GM12875 (cell line): Measurements from ENCODE around the gene RMP24.

Experiments used
- H3K4me3 ChIP-seq: one replicate; pipeline ENCODE4 v1.5.1; 2011; ENCODE audit warnings: low read depth, low read length, control low read depth
- CTCF ChIP-seq: IDR thresholded peaks from 2 replicates; pipeline ENCODE4 v1.5.1; 2011; ENCODE audit warnings: low read depth, mild to moderate bottlenecking, control low read depth, inconsistent platforms, low read length, moderate library complexity, borderline replicate concordance; ENCODE audit not compliant: insufficient read depth

RMP24 gene

GRCh38 chr18:35979112-35979511 lies 6.6 kb downstream of the RMP24 start:
- no peak for TF ChIP-seq CTCF

GRCh38 chr18:35982409-35983114 lies 10.1 kb downstream of the RMP24 start:
- no peak overlapping the region for H3K4me3 ChIP-seq
- TF ChIP-seq CTCF, result no peak

More at GRCh38 chr18:35979112-35979511, 6.6 kb downstream of the RMP24 start:
- H3K4me3 ChIP-seq, result no peak overlapping the region

DNA sequence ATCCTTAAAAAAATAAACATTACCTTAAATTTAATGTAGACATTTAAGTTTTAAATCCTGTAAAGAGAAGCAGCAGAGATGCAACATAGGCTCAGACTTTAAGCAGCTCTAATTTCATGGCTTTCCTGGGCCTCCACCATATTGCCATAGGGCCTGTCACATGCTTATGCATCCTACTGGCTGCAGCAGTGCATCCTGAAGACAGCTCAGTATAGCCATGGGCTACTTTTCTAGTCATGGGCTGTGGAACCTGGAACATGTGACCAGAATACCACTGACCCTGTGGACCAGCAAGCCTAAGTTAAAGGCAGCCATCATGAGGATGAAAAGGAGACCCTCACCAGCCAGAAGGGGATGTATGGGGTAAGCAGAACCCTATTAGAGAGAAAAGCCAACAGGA lies 10.7 kb downstream of the RMP24 start:
- no peak overlapping the region for H3K4me3 ChIP-seq
- no peak for TF ChIP-seq CTCF

DNA sequence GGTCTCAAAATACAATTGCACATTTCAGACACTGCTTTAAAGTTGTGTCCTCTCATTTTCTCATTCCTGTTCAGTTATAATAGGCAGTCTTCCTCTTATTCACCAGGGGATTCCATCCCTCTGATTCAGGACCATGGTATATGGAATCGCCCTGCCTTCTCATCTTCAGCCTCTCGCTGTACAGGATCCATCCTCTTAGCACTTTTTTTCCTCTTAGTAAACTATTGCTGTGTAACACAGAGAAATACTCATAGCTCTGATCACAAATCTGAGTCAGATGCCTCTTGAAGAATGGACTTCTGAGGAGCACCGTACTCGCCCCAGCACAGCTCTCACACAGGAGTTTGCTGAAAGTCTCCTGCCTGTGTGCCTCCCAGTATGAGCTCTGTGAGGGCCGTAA lies 11.3 kb downstream of the RMP24 start:
- TF ChIP-seq CTCF, result no peak
- no peak overlapping the region for H3K4me3 ChIP-seq

DNA sequence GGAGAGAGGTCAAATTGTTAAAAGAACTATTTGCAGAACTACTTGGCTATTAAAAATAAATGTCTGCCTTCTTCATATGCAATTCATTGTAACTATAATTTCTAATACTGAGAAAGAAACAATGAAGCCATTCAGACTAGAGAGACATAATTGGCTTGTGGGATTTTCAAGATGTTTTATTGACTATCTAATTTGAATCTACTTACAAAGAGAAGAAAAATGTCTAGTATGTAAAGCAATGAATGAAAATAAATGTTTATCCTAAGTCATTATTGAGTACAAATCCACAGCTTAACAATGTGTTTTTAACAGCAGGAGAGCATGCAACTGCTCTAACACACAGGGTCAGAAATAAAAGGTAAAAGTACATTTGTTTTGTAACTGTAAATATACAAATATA lies 19.2 kb downstream of the RMP24 start:
- no peak for TF ChIP-seq CTCF
- no peak overlapping the region for H3K4me3 ChIP-seq

DNA sequence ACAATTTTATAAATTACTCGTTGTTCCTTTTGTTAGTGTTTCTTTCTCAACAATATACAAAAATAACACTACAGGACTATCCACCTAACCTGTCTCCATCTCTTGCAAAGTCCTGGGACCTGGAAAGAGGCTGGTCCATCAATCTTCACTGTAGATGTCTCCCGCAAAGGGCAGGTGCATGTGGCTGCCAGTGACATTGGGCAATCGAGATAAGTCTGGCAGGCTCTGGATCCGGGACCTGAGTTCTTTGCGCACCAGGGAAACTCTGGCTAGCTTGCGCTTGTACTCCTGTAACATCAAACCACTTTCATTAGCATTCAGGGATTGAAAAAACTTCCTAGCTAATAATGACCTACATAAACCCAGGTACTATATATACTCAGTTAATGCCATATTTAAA lies 20.5 kb downstream of the RMP24 start:
- TF ChIP-seq CTCF, result no peak
- no peak overlapping the region for H3K4me3 ChIP-seq

- no peak overlapping the region for H3K4me3 ChIP-seq
- peak; percentile 30; the same call in 1 of the 2 replicates for TF ChIP-seq CTCF
Observed at GRCh38 chr18:35998967-35999366, 26.5 kb downstream of the RMP24 start.
